HUES6 (cell line): ENCODE measurements around the gene SYTL4.
"Not testable (repeated sequence)": the region's sequence is repeated elsewhere in the genome, so short reads cannot be mapped to it uniquely, and the experiment has no call there.

ENCODE experiments used
- H3K27ac ChIP-seq: 2 replicates; pipeline ENCODE4 v1.7.0; 2013; ENCODE audit warnings: low read depth, mild to moderate bottlenecking, low read length, inconsistent platforms
- H3K27me3 ChIP-seq: 2 replicates; pipeline ENCODE4 v1.6.1; 2013; ENCODE audit warnings: low read length; ENCODE audit not compliant: control insufficient read depth, insufficient read depth
- H3K36me3 ChIP-seq: 2 replicates; pipeline ENCODE4 v1.6.1; 2013; ENCODE audit warnings: low read length; ENCODE audit not compliant: control insufficient read depth, insufficient read depth
- H3K4me1 ChIP-seq: 2 replicates; pipeline ENCODE4 v1.6.1; 2013; ENCODE audit warnings: low read length; ENCODE audit not compliant: control insufficient read depth, insufficient read depth
- H3K4me3 ChIP-seq: 2 replicates; pipeline ENCODE4 v1.5.1; 2013; ENCODE audit warnings: low read depth, low read length
- H3K9ac ChIP-seq: one replicate; pipeline ENCODE4 v1.6.1; 2013; ENCODE audit warnings: mild to moderate bottlenecking, low read length
- H3K9me3 ChIP-seq: 2 replicates; pipeline ENCODE4 v1.6.1; 2013; ENCODE audit warnings: low read depth, low read length; ENCODE audit not compliant: control insufficient read depth, insufficient read depth

SYTL4 gene

GRCh38 chrX:100731441-100732281 lies at the start of gene SYTL4:
Gene SYTL4 (minus strand): TSS chrX:100732121. CDS start chrX:100702037, 30,084 bp downstream.
- peak within 1 kb of the TSS; percentile 9 for H3K9ac ChIP-seq
- H3K27ac ChIP-seq = no peak within 1 kb of the TSS
- H3K36me3 ChIP-seq = no peaks in the 10 kb centered on the region
- peak within 1 kb of the TSS; percentile 81 for H3K4me3 ChIP-seq
- H3K4me1 ChIP-seq = no peaks in the 10 kb centered on the region
- no peaks in the 10 kb centered on the region for H3K9me3 ChIP-seq
- H3K27me3 ChIP-seq = peaks cover 72% of the 10 kb centered on the region

DNA sequence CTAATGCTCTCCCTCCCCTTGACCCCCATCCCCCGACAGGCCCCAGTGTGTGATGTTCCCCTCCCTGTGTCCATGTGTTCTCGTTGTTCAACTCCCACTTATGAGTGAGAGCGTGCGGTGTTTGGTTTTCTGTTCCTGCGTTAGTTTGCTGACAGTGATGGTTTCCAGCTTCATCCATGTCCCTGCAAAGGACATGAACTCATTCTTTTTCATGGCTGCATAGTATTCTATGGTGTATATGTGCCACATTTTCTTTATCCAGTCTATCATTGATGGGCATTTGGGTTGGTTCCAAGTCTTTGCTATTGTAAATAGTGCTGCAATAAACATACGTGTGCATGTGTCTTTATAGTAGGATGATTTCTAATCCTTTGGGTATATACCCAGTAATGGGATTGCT lies 37.5 kb upstream of the SYTL4 start:
- not testable (repeated sequence) for H3K9ac ChIP-seq, H3K4me1 ChIP-seq, H3K27ac ChIP-seq, H3K27me3 ChIP-seq, H3K4me3 ChIP-seq, H3K9me3 ChIP-seq, H3K36me3 ChIP-seq

DNA sequence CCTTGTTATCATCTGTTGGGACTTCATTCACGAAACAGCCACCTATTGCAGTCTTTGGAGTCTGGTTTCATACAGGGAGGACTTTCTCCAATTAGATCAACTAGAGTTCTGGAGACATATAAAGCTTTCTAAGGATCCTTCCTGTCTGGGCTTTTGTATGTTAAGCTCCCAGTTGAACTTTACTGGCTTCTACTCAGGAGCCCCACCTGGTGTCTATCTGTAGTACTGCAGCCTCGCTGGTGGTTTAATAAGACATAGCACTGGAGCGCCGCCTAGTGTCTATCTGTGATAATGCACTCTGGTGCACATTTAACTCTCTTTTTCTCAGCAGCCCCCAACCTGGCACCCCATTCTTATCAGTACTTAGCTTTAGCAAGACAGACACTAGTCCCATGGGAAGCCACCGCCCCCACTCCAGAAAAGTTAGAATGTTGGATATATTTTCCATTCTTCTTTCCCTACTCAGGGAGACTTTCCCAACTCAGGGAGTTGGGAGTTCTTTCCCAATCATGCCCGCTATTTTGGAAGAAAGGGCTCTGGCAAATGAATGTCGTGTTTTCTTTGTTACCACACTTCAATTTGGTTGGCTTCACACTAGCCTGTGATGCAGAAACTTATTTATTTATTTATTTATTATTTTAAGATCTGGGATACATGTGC lies 36.9 kb upstream of the SYTL4 start:
- Histone ChIP-seq H3K27ac (no peak overlapping the region), H3K4me1 (no peaks in the 10 kb centered on the region), H3K4me3 (no peak overlapping the region), H3K36me3 (no peaks in the 10 kb centered on the region), H3K9me3 (peaks cover 6% of the 10 kb centered on the region; the same call in 1 of the 2 replicates), H3K27me3 (peaks cover 4% of the 10 kb centered on the region; the same call in 1 of the 2 replicates), H3K9ac (no peak overlapping the region)

DNA sequence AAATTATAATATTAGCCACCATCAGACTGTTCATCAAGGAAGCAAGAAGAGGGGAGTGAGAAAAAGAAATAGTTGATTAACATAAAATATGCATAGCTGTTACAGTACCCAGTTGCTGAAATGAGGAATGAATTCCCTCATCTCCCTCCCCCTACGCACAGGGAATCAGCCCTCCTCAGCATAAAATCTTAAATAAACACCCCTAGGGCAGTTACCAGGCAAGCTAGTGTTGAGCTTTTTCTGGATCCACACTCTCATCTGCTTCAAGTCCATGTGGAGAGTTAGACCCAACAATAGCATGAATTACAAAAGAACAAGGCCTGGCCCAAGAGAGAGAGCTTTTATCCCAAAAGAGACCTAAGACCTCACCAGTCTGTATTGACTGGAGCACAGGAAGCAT lies 19.0 kb upstream of the SYTL4 start:
- Histone ChIP-seq H3K9me3 (no peaks in the 10 kb centered on the region), H3K4me1 (peaks cover 7% of the 10 kb centered on the region), H3K36me3 (no peaks in the 10 kb centered on the region), H3K9ac (no peak overlapping the region), H3K27me3 (peaks cover 7% of the 10 kb centered on the region; the same call in 1 of the 2 replicates), H3K27ac (no peak overlapping the region), H3K4me3 (no peak overlapping the region)

GRCh38 chrX:100748108-100748507 lies 16.2 kb upstream of the SYTL4 start:
- H3K4me3 ChIP-seq = no peak overlapping the region
- H3K27me3 ChIP-seq = peaks cover 9% of the 10 kb centered on the region; the same call in 1 of the 2 replicates
- peaks cover 7% of the 10 kb centered on the region for H3K4me1 ChIP-seq
- H3K27ac ChIP-seq = no peak overlapping the region
- H3K36me3 ChIP-seq = no peaks in the 10 kb centered on the region
- H3K9me3 ChIP-seq = no peaks in the 10 kb centered on the region
- no peak overlapping the region for H3K9ac ChIP-seq

GRCh38 chrX:100747703-100748102 lies 15.8 kb upstream of the SYTL4 start:
- H3K9ac ChIP-seq = no peak overlapping the region
- H3K27ac ChIP-seq = no peak overlapping the region
- H3K4me3 ChIP-seq = no peak overlapping the region
- H3K9me3 ChIP-seq = no peaks in the 10 kb centered on the region
- H3K36me3 ChIP-seq = no peaks in the 10 kb centered on the region
- peaks cover 7% of the 10 kb centered on the region for H3K4me1 ChIP-seq
- H3K27me3 ChIP-seq = peaks cover 9% of the 10 kb centered on the region; the same call in 1 of the 2 replicates

- Histone ChIP-seq H3K9me3 (no peaks in the 10 kb centered on the region), H3K27me3 (peaks cover 14% of the 10 kb centered on the region), H3K36me3 (no peaks in the 10 kb centered on the region), H3K9ac (no peak overlapping the region), H3K27ac (no peak overlapping the region), H3K4me1 (peaks cover 7% of the 10 kb centered on the region), H3K4me3 (no peak overlapping the region)
These were observed 15.2 kb upstream of the SYTL4 start for GRCh38 chrX:100747090-100747489.

DNA sequence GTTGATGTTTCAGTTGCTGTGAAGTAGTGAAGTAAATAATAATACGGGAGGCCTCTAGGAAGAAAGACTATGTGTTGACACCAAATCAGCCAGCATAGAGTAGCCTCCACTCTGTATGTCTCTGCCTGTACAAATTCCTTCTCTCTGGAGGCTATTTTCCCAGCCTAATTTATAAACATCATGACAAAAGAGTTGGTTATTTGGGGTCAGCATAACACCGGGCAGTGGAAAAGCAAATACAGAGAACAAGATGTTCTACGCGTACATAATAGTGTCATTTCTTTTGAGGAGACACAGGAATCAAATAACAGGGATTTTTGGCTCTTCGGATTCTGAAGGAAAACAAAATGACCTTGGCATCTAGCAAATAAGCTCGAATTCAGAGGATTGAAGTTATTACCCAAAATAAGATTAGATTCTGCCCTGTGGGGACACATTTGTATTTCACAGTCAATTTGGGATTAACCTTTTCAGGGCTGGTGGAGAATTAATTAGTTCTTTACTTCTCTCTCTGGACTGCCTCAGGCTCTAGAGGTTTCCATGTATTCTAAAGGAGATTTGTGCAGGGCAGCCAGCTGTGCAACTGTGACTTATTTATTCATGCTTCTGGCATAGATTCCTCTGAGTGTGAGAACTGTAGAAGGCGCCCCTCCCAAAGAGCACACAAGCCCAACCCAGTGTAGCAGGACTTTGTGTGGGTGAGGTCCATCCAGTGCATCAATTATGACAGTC lies 14.1 kb upstream of the SYTL4 start:
- Histone ChIP-seq H3K4me3 (no peak overlapping the region), H3K27ac (no peak overlapping the region), H3K4me1 (peaks cover 3% of the 10 kb centered on the region), H3K9ac (no peak overlapping the region), H3K9me3 (no peaks in the 10 kb centered on the region), H3K27me3 (peaks cover 25% of the 10 kb centered on the region), H3K36me3 (no peaks in the 10 kb centered on the region)

GRCh38 chrX:100745205-100745604 lies 13.3 kb upstream of the SYTL4 start:
- no peak overlapping the region for H3K9ac ChIP-seq
- H3K4me3 ChIP-seq = no peak overlapping the region
- H3K27me3 ChIP-seq = peaks cover 32% of the 10 kb centered on the region
- H3K4me1 ChIP-seq = no peaks in the 10 kb centered on the region
- H3K9me3 ChIP-seq = no peaks in the 10 kb centered on the region
- no peaks in the 10 kb centered on the region for H3K36me3 ChIP-seq
- H3K27ac ChIP-seq = no peak overlapping the region

DNA sequence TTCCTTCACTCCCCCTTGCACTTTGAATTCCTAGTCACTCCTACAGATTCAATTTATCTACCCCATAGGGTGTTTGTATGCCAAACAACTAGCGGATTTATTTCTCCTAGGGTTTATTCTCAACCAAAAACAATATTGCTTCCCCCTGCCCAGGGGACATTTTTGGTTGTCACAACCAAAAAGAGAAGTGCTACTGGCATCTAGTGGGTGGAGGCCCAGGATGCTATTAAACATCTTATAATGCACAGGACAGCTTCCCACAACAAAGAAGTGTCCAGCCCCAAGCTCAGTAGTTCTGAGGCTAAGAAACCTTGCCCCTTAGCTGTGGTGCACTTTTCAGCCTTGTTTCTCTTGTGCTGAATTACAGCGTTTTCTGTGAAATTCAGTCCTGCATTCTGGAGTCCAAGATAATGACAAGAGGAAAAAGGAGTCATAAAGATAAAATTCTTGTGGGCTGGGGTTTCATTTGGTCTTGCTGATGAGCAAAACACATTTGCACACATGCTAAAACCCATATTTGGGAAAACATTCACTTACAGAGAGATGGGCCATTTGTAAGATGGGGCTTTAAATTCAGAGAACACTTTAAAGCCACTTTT lies 11.2 kb upstream of the SYTL4 start:
- Histone ChIP-seq H3K27ac (no peak overlapping the region), H3K4me3 (no peak overlapping the region), H3K9ac (no peak overlapping the region), H3K36me3 (no peaks in the 10 kb centered on the region), H3K4me1 (no peaks in the 10 kb centered on the region), H3K27me3 (peaks cover 45% of the 10 kb centered on the region), H3K9me3 (no peaks in the 10 kb centered on the region)
